Retinal pigment epithelial cell (primary cell): ENCODE results near the gene CPNE1.

Source experiments
- DNase-seq: peaks from one replicate; pipeline ENCODE4 v3.0.0-alpha.2; 2010; ENCODE audit warnings: low read depth
- H3K4me3 ChIP-seq: 2 replicates; pipeline ENCODE4 v1.5.1; 2011; ENCODE audit warnings: mild to moderate bottlenecking, low read length, control low read depth, moderate library complexity
- CTCF ChIP-seq: conservative IDR thresholded peaks from 2 replicates; pipeline ENCODE4 v1.5.1; 2011; ENCODE audit warnings: low read depth, low read length, control low read depth, inconsistent platforms

CPNE1 gene

GRCh38 chr20:35600993-35601973 is 63.4 kb downstream of the CPNE1 start:
- peak; percentile 24 for DNase-seq
- peak; percentile 38 for TF ChIP-seq CTCF
- H3K4me3 ChIP-seq: peak overlapping the region; percentile 37

GRCh38 chr20:35600176-35600992 is 64.3 kb downstream of the CPNE1 start:
- no peak for DNase-seq
- H3K4me3 ChIP-seq: peak overlapping the region; percentile 37
- TF ChIP-seq CTCF: no peak

- TF ChIP-seq CTCF: no peak
- DNase-seq: no peak
- no peak overlapping the region for H3K4me3 ChIP-seq
Measured at GRCh38 chr20:35599776-35600120, 65.0 kb downstream of the CPNE1 start.

- TF ChIP-seq CTCF: no peak
- DNase-seq: no peak
- no peak overlapping the region for H3K4me3 ChIP-seq
Measured at GRCh38 chr20:35598899-35599775, 65.6 kb downstream of the CPNE1 start.

- H3K4me3 ChIP-seq: no peak overlapping the region
- no peak for DNase-seq
- TF ChIP-seq CTCF: no peak
Measured at GRCh38 chr20:35598476-35598875, 66.2 kb downstream of the CPNE1 start.

GRCh38 chr20:35597186-35597585 is 67.5 kb downstream of the CPNE1 start:
- no peak for DNase-seq
- H3K4me3 ChIP-seq: no peak overlapping the region
- TF ChIP-seq CTCF: no peak
